Measurements from ENCODE around the gene ENOX1. TPM values are rescaled to one million over a fixed set of nuclear protein-coding genes. Genes with fewer than 3 reads are reported as not detected.

Gene ENOX1
- total and polyA plus RNA-seq, 4 experiments from 2014 or later = not detected

DNA sequence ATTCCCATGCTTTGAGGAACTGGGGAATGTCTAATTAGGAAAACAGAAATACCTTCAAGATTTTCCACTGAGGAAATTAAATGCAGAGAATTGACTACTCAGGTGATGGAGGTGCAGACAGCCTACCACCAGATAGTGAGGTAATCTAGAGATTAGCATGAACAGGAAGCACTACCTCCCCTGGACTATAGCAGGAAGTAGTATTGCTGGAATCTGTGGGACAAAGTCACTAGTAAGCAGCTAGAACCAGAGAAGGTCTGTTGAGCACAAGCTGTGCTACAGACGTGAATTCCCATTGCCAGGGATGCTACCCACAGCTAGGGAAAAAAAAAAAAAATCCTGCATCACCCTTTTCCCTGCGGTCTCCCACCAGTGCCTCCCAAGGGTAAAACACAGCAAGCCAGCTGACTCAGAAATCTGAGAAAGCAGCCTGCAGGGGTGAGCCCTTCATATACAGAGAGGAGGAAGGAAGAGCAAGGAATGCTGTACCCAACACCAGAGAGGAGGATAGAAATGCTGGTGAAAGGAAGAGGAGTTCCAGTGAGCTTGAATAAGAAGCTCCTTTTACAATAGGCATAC lies 10.2 kb downstream of the ENOX1 start:
- Mint-ChIP-seq H3K4me1 (no peaks in the 10 kb centered on the region), H3K27me3 (peaks cover 2 to 5% of the 10 kb centered on the region in 2 donors), H3K27ac (no peak overlapping the region), H3K36me3 (no peaks in the 10 kb centered on the region), H3K4me3 (no peak overlapping the region), H3K9me3 (peaks cover 0 to 1% (median 0%) of the 10 kb centered on the region in 8 donors)
- no peaks in the 10 kb centered on the region for H3K9me3 ChIP-seq (ENCODE audit: control insufficient read depth in 1 of 2, low read length in 2 of 2)
- H3K27ac ChIP-seq (ENCODE audit: low read depth, low read length) = no peak overlapping the region
- DNase-seq = no peak
- intact Hi-C loops (cut with micrococcal nuclease) = no loop called here
- H3K4me3 ChIP-seq (ENCODE audit: low read length in 2 of 2) = no peak overlapping the region
- H3K4me1 ChIP-seq (ENCODE audit: insufficient read depth, low read length) = no peaks in the 10 kb centered on the region
- no peaks in the 10 kb centered on the region for H3K36me3 ChIP-seq (ENCODE audit: insufficient read depth, low read length)
- POLR2A ChIA-PET (ENCODE audit: partially characterized antibody) = no interaction called here
- CTCF ChIA-PET (ENCODE audit: partially characterized antibody) = interaction anchor here (1.2 kb wide), 1 partner anchor 27 kb away, joined by 3 read pairs; no protein-coding TSS in a partner anchor
- H3K27me3 ChIP-seq (ENCODE audit: insufficient read depth, low read length) = no peaks in the 10 kb centered on the region

DNA sequence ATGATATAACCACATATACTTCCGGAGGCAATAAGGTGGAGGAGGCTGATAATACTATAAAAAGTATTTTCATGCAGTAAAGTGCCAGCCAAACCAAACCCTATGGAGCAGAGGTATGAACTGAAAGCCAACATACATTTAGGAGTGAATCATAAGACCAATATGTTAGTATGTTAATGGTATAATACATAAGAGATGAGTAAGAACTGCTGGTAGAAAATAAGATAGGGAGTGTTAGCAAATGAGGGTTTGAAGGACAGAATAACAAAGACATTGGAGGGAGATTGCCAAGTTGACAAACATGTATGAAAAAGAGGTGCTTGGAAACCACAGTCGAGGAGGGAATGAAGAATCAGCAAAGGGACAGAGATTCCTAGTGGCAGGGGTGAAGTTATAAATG lies 10.8 kb downstream of the ENOX1 start:
- Mint-ChIP-seq H3K4me3 (no peak overlapping the region), H3K27ac (no peak overlapping the region), H3K27me3 (peaks cover 2 to 5% of the 10 kb centered on the region in 2 donors), H3K36me3 (no peaks in the 10 kb centered on the region), H3K4me1 (no peaks in the 10 kb centered on the region), H3K9me3 (peaks cover 0 to 1% (median 0%) of the 10 kb centered on the region in 8 donors)
- Histone ChIP-seq H3K9me3 (ENCODE audit: control insufficient read depth in 1 of 2, low read length in 2 of 2) (no peaks in the 10 kb centered on the region), H3K27ac (ENCODE audit: low read depth, low read length) (no peak overlapping the region), H3K4me1 (ENCODE audit: insufficient read depth, low read length) (no peaks in the 10 kb centered on the region), H3K36me3 (ENCODE audit: insufficient read depth, low read length) (no peaks in the 10 kb centered on the region), H3K27me3 (ENCODE audit: insufficient read depth, low read length) (no peaks in the 10 kb centered on the region), H3K4me3 (ENCODE audit: low read length in 2 of 2) (no peak overlapping the region)
- ChIA-PET POLR2A (ENCODE audit: partially characterized antibody) (no interaction called here), CTCF (ENCODE audit: partially characterized antibody) (interaction anchor here (1.2 kb wide), 1 partner anchor 27 kb away, joined by 3 read pairs; no protein-coding TSS in a partner anchor)
- intact Hi-C loops (cut with micrococcal nuclease) = no loop called here
- DNase-seq = no peak

DNA sequence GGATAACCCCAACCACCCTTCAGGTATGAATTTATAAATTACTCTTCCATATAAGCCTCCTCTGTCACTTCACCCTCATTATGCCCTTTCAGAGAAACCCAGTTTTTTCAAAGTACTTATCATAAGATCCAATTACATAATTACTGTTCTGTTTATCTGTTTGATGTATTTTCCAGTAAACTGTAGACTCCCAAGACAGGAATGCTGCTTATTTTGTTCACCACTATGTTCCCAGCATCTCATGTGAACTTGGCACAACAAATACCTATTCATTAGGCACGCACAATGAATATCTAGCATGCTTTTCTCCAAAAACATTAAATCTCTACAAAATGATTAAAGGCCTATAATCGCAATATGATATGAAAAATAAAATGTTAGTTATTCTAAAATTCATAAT lies 13.2 kb downstream of the ENOX1 start:
- Histone ChIP-seq H3K4me1 (ENCODE audit: insufficient read depth, low read length) (no peaks in the 10 kb centered on the region), H3K9me3 (ENCODE audit: control insufficient read depth in 1 of 2, low read length in 2 of 2) (no peaks in the 10 kb centered on the region), H3K36me3 (ENCODE audit: insufficient read depth, low read length) (no peaks in the 10 kb centered on the region), H3K27ac (ENCODE audit: low read depth, low read length) (no peak overlapping the region), H3K4me3 (ENCODE audit: low read length in 2 of 2) (no peak overlapping the region), H3K27me3 (ENCODE audit: insufficient read depth, low read length) (no peaks in the 10 kb centered on the region)
- intact Hi-C loops (cut with micrococcal nuclease) = no loop called here
- Mint-ChIP-seq H3K36me3 (no peaks in the 10 kb centered on the region), H3K9me3 (peaks cover 0 to 1% (median 0%) of the 10 kb centered on the region in 8 donors), H3K4me1 (no peaks in the 10 kb centered on the region), H3K27me3 (peaks cover 0 to 5% of the 10 kb centered on the region in 2 donors), H3K4me3 (no peak overlapping the region), H3K27ac (no peak overlapping the region)
- no peak for DNase-seq
- ChIA-PET CTCF (ENCODE audit: partially characterized antibody) (no interaction called here), POLR2A (ENCODE audit: partially characterized antibody) (no interaction called here)

DNA sequence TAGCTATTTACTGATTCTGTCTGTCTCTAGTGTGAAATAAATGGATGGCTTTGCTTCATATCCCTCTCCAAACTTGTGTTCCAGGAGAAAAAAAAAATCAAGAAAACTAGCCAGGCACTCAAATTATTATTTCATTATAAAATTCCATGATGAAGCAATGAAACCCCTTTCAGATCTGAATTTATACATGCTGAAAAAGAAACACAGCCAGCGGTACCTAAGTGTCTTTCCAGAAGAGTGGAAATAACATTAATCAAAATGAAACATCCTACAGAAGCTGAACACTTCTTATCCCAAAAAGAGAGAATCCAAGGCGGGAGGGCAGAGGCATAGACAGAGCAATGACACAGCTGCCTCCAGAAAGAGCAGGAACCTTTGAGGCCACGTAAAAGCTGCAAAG lies 15.9 kb downstream of the ENOX1 start:
- Mint-ChIP-seq H3K36me3 (no peaks in the 10 kb centered on the region), H3K9me3 (no peaks in the 10 kb centered on the region), H3K27me3 (peaks cover 0 to 2% of the 10 kb centered on the region in 2 donors), H3K27ac (no peak overlapping the region), H3K4me1 (no peaks in the 10 kb centered on the region), H3K4me3 (no peak overlapping the region)
- ChIA-PET CTCF (ENCODE audit: partially characterized antibody) (no interaction called here), POLR2A (ENCODE audit: partially characterized antibody) (no interaction called here)
- H3K9me3 ChIP-seq (ENCODE audit: control insufficient read depth in 1 of 2, low read length in 2 of 2) = no peaks in the 10 kb centered on the region
- H3K4me1 ChIP-seq (ENCODE audit: insufficient read depth, low read length) = no peaks in the 10 kb centered on the region
- no peaks in the 10 kb centered on the region for H3K27me3 ChIP-seq (ENCODE audit: insufficient read depth, low read length)
- intact Hi-C loops (cut with micrococcal nuclease) = no loop called here
- DNase-seq = no peak
- H3K4me3 ChIP-seq (ENCODE audit: low read length in 2 of 2) = no peak overlapping the region
- H3K36me3 ChIP-seq (ENCODE audit: insufficient read depth, low read length) = no peaks in the 10 kb centered on the region
- H3K27ac ChIP-seq (ENCODE audit: low read depth, low read length) = no peak overlapping the region

DNA sequence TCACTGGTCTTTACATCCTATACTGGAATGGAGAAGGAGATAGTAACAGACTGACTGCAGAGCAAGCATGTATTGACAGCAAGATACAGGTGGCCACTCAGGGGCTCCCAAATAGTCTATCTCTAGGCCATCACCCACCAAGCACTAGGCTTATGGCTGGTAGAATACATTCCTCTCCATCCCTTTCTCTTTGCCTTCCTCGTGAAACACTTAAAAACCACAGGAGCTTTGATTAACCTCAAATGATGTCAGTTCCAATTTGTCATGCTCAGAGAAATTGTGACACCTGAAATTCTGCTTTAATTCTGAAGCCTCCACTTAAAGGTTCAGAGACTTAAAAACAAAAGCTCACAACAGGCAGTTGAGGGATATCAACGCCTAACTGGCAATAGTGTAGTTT lies 17.2 kb downstream of the ENOX1 start:
- Histone ChIP-seq H3K27me3 (ENCODE audit: insufficient read depth, low read length) (no peaks in the 10 kb centered on the region), H3K4me1 (ENCODE audit: insufficient read depth, low read length) (no peaks in the 10 kb centered on the region), H3K4me3 (ENCODE audit: low read length in 2 of 2) (no peak overlapping the region), H3K36me3 (ENCODE audit: insufficient read depth, low read length) (no peaks in the 10 kb centered on the region), H3K27ac (ENCODE audit: low read depth, low read length) (no peak overlapping the region), H3K9me3 (ENCODE audit: control insufficient read depth in 1 of 2, low read length in 2 of 2) (no peaks in the 10 kb centered on the region)
- H3K27me3 Mint-ChIP-seq = peaks cover 4% of the 10 kb centered on the region in 2 donors
- H3K27ac Mint-ChIP-seq = no peak overlapping the region
- H3K9me3 Mint-ChIP-seq = no peaks in the 10 kb centered on the region
- no peak overlapping the region for H3K4me3 Mint-ChIP-seq
- ChIA-PET CTCF (ENCODE audit: partially characterized antibody) (no interaction called here), POLR2A (ENCODE audit: partially characterized antibody) (no interaction called here)
- intact Hi-C loops (cut with micrococcal nuclease) = no loop called here
- DNase-seq = no peak
- no peaks in the 10 kb centered on the region for H3K4me1 Mint-ChIP-seq
- H3K36me3 Mint-ChIP-seq = no peaks in the 10 kb centered on the region

DNA sequence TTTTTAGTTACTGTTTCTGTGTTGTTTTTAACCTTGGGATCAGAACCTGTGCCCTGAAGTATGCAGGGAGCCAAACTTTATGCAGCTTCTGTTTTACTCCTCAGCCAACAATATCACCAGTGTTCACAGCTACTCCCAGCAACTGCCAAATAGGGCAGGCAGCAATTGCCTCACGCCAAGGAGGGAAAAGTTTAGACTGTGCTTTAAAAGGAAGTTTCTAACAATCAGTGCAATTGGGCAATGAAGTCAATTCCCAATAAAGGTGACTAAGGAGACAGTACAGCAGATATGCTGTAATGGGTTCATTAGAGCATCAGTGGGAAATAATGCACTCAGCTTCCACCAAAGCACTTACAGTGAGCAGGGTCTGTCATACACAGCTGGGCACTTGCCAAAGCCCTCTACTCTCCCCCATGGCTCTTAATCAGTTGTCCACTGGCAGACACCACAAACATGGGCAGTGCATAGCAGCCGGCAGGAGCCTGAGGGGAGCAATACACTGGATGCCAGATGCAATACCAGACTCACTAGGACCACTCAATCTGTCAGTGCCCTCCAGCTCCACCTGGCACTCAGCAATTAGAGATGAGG lies 19.3 kb downstream of the ENOX1 start:
- DNase-seq = no peak
- no peaks in the 10 kb centered on the region for H3K27me3 ChIP-seq (ENCODE audit: insufficient read depth, low read length)
- H3K9me3 ChIP-seq (ENCODE audit: control insufficient read depth in 1 of 2, low read length in 2 of 2) = no peaks in the 10 kb centered on the region
- ChIA-PET POLR2A (ENCODE audit: partially characterized antibody) (no interaction called here), CTCF (ENCODE audit: partially characterized antibody) (no interaction called here)
- intact Hi-C loops (cut with micrococcal nuclease) = no loop called here
- H3K36me3 Mint-ChIP-seq = no peaks in the 10 kb centered on the region
- peaks cover 4% of the 10 kb centered on the region in 2 donors for H3K27me3 Mint-ChIP-seq
- no peak overlapping the region for H3K4me3 Mint-ChIP-seq
- no peak overlapping the region for H3K27ac ChIP-seq (ENCODE audit: low read depth, low read length)
- no peaks in the 10 kb centered on the region for H3K4me1 ChIP-seq (ENCODE audit: insufficient read depth, low read length)
- no peak overlapping the region for H3K27ac Mint-ChIP-seq
- no peaks in the 10 kb centered on the region for H3K9me3 Mint-ChIP-seq
- no peaks in the 10 kb centered on the region for H3K36me3 ChIP-seq (ENCODE audit: insufficient read depth, low read length)
- no peak overlapping the region for H3K4me3 ChIP-seq (ENCODE audit: low read length in 2 of 2)
- H3K4me1 Mint-ChIP-seq = no peaks in the 10 kb centered on the region

DNA sequence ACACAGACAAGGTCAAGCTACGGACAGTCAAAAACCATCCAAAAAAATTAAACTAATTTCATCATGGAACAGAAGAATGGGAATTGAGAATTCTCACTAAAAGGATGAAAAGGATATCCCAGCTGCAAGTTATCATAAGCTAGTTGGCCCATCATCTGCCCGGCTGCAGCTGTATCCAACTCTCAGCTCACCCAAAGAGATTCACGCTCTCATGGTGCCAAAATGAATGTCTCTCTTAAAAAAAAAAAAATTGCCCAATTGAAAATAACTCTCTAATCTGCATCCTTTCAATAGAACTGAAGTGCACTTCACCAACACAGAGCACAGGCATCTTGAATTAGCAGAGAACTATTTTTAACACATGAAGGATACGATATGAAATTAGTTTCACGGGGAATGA lies 20.0 kb downstream of the ENOX1 start:
- POLR2A ChIA-PET (ENCODE audit: partially characterized antibody) = no interaction called here
- H3K4me3 ChIP-seq (ENCODE audit: low read length in 2 of 2) = no peak overlapping the region
- CTCF ChIA-PET (ENCODE audit: partially characterized antibody) = no interaction called here
- Mint-ChIP-seq H3K4me3 (no peak overlapping the region), H3K9me3 (no peaks in the 10 kb centered on the region), H3K4me1 (no peaks in the 10 kb centered on the region), H3K36me3 (no peaks in the 10 kb centered on the region), H3K27ac (no peak overlapping the region), H3K27me3 (peaks cover 4 to 6% of the 10 kb centered on the region in 2 donors)
- intact Hi-C loops (cut with micrococcal nuclease) = no loop called here
- no peak for DNase-seq
- H3K4me1 ChIP-seq (ENCODE audit: insufficient read depth, low read length) = no peaks in the 10 kb centered on the region
- no peaks in the 10 kb centered on the region for H3K9me3 ChIP-seq (ENCODE audit: control insufficient read depth in 1 of 2, low read length in 2 of 2)
- H3K27ac ChIP-seq (ENCODE audit: low read depth, low read length) = no peak overlapping the region
- H3K27me3 ChIP-seq (ENCODE audit: insufficient read depth, low read length) = no peaks in the 10 kb centered on the region
- H3K36me3 ChIP-seq (ENCODE audit: insufficient read depth, low read length) = no peaks in the 10 kb centered on the region

Measured in CD4-positive, alpha-beta memory T cell (primary cell).